Stimulated activated CD4-positive, alpha-beta T cell treated with anti-CD3 and anti-CD28 coated beads, TNF-alpha, amount 100 ng/mL, for 48 hours (primary cell): Measurements from ENCODE around the gene CIT.

Experiments used
- DNase-seq, 3 donors: peaks; one replicate each; pipeline ENCODE4 v3.0.0-alpha.2; 2020; ENCODE audit warnings: low read depth in 3 of 3

The CIT gene

DNA sequence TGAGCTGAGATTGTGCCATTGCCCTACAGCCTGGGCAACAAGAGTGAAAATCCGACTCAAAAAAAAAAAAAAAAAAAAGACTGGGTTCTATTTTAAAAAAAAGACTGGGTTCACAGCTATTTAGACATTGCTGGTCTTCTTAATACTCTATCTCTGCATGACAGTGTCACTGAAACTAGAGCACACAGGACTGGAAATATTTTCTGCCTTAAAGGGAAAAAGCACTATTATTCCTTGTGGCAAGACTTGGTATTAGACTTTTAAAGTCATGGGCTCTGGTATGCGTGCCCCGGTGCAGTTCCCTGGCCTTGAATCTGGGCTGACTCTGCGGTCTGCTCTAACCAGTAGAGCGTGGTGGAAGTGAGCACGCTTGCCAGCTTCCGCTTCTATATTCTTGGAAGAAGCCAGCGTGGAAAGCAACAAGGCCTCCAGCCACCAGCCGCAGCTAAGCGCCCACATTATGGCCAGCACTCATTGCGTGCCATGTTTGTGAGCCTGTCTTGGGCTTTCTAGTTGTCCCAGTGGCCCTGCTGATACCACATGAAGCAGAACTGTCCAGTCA lies 177.8 kb downstream of the CIT start:
- no peak for DNase-seq

DNA sequence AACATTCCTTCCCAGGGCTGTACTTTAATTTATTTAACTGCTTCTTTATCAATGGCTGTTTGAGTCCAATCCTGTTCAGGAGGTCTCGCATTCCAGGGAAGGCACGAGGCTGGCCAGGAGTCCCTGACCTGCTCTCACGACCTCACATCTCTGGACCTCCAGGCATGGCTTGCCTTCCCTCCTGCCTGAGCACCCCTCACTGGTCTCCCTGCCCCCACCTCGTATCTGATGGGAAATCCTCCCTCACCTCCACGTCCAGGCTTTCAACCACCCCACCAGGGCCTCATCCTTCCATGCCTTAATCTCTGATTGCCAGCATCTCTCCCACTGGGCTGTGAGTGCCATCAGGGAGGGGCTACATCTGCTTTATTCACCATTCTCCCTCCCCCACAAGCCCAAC lies 180.2 kb downstream of the CIT start:
- no peak for DNase-seq

DNA sequence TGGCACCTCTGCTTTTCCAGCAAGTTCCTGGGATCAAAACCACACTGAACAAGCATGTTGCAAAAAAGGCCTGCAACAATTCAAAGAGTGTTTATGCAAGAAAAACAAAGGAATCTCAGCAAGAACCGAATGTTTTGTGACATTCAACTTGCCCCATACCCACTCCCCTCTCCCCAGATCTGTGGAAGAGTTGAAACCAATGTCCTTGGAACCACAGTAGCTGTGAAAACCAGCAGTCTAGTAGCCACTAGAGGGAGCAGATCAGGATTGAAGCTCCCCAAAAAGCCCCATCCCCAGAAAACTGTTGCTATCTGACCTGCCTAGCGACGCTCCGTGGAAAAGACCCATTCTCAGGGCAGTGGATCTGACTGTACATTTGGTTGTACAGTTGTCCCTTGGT lies 182.1 kb downstream of the CIT start:
- DNase-seq, result no peak

DNA sequence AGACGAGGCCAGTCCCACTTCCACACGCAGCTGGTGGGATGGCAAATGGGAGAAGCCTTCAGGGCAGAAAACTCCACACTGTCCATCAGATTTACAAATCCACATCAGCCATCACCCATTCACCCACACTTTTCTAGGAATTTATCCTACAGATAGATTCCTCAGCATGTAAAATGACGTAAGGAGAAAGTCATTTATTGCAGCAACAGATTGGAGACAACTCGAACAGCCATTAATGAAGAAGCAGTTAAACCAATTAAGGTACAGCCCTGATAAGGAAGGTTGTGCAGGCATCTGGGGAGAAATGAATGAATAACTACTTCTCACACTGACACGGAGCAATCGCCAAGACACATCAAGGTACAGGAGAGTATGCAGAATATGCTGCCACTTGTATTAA lies 183.0 kb downstream of the CIT start:
- no peak for DNase-seq

GRCh38 chr12:119693511-119693910 lies 183.6 kb downstream of the CIT start:
- DNase-seq, result no peak

GRCh38 chr12:119692997-119693396 lies 184.1 kb downstream of the CIT start:
- no peak for DNase-seq

GRCh38 chr12:119692410-119692809 lies 184.7 kb downstream of the CIT start:
- no peak for DNase-seq

DNA sequence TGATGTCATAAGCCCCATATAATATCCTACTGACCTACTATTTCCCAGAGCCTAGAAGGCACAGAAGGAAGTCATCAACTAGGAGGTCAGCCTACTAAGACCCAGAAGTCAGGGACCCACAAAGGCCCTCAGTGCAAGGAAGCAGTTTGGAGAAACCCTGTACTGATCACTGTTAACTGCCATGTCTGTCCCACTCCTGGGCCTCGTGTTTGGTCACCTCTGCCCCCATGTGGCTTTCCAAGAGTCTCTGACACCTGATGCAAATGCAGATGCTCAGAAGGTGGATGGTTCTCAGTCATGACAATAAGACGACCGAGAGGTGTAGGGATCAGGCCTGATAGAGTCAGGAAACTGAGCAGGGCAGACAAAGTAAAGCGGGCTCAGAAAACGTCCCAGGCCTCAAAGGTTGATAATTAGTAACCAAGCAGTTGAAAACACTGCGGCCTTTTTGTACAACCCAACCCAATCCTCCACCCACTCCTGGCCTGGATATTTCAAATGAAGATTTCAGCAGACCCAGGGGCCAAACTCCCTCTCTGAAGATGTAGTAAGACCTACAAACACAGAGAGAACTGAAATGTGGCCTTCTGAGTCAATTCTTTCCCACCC lies 185.8 kb downstream of the CIT start:
- DNase-seq, result no peak

GRCh38 chr12:119689935-119690500 lies 187.1 kb downstream of the CIT start:
- DNase-seq, result no peak

DNA sequence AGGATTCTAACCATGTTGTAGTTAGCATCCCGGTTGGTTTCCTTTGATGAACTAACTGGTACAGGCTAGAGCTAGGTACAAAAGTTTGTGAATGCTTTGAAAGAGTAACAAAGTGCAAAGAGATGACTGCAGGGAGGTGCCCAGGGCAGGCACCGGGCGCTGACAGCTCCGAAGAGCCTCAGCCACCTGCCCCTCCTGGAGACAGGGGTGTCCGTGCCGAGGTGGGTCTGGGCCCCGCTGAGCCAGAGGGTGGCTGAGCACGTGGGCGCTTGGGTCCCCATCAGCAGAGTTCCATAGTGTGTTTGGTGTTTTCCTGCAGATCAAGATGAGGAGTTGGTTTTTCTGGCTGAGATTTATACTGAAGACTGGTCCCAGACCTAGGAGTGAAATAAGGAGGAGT lies 189.2 kb downstream of the CIT start:
- no peak for DNase-seq

- no peak for DNase-seq
Measured at GRCh38 chr12:119687406-119687805, 189.7 kb downstream of the CIT start.

GRCh38 chr12:119686776-119687175 lies 190.3 kb downstream of the CIT start:
- no peak for DNase-seq

GRCh38 chr12:119686355-119686754 lies 190.8 kb downstream of the CIT start:
- DNase-seq, result no peak

DNA sequence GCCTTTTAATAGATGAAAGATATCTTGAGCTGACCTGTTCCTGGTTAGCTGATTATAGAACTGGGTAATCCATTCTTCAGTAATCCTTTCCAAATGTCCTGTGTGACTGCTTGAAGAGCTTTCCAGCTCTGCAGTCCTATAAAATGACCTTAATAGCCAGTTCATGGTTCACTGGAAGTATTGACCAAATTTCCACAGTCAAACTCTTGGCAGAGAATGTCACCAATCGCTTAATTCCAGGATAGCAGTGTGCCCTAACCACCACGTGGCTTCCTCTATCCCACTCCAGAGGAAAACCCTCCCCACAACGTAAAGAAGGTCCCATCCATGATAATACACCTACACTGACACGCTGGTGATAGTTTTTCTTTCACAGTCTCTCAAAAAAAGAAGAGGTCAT lies 191.7 kb downstream of the CIT start:
- no peak for DNase-seq

DNA sequence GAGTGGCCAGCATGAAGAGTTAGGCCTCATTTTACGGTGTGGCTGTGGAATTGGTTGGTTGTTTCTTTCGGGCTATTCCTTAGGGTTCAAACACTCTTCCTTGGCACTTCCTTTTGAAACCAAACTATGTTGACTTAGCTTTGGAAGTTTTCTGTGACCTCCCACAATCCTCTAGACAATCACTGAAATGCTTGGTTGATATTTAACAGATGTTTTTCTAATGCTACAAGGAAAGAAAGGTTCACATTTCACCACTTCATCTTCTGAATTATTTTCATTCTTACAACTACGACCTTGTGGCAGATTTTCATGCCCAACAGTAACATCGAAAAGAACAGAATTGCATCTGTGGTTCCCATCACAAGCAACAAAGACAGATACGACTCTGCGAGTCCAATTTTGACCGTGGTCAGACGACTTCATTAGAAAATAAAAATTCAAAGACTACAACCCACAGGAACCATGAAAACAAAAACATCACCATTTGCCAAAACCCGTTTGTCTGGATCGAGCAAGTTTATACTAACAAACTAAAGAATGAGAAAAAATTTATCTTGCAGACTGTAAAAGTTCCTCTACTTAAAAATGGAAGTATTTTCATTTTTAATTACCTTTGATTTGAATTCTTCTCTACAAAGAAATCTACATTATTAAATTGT lies 192.3 kb downstream of the CIT start:
- DNase-seq, result no peak

- no peak for DNase-seq
Measured at GRCh38 chr12:119683816-119684215, 193.3 kb downstream of the CIT start.

GRCh38 chr12:119683413-119683812 lies 193.7 kb downstream of the CIT start:
- DNase-seq, result no peak

DNA sequence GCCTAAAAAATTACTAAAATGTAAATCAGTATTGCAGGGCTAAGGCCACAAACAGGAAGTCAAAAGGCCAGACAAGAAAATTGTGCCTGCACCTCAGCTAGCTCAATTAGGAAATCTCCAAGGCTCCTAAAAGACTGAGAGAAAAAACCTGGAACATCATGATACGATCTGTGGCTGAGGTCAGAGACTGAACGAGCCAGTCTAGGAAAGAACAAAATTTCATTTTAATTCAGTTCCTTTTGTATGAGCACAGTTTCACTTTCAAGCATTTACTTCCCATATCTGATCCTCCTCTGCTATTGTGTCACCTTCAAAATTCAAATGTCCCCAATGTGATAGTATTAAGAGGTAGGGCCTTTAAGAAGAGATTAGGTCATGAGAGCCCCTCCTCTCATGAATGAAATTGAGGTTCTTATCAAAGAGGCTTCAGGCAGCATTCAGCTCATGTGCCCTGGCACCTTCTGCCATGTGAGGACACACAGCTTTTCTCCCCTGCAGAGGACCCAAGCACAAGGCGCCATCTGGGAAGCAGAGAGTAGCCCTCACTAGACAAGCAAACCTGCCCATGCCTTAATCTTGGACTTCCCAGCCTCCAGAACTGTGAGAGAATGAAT lies 194.4 kb downstream of the CIT start:
- no peak for DNase-seq

GRCh38 chr12:119681728-119682638 lies 195.1 kb downstream of the CIT start:
- no peak for DNase-seq

- DNase-seq, result no peak
Measured at GRCh38 chr12:119681111-119681510, 196.0 kb downstream of the CIT start.

DNA sequence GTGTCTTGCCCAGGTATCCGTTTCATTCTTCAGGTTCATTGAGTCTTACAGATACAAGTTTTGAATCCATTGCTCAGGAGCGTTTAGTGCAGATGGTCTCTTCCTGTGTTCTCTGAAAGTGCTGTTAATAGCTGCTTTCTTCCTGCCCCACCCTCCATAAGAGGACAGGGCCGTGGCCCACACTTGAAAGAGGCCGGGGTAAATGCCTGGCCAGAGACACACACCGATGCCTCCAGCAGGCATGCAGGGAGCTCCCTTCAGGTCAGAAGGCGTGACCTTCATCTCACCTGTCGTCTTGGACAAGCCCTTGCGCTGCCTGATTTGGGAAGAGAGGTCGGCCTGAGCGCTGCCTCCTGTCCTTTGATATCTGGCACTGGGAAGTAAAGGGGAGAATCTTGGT lies 197.6 kb downstream of the CIT start:
- DNase-seq, result no peak

DNA sequence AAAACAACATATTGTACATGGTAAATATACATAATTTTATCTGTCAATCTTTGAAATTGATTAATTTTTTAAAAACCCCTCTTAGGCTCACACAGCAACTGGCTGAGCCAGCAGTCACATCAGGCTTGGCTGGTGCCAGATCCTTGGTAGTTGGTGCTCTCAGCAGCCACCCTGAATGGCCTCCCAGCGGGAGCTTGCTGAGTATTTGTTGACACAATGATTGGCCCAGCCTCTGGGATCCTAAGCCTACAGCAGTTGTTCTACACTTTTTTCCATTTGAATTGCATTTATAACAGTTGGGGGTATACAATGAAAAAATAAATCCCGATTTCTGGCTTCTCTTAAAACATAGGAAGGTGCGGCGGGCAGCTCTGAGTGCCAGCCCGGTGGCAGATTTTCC lies 198.0 kb downstream of the CIT start:
- DNase-seq, result no peak
